Large intestine (tissue), 3 donors: ENCODE measurements around the gene SULF2. TPM values are rescaled to one million over a fixed set of nuclear protein-coding genes. Genes with fewer than 3 reads are reported as not detected.

Experiments used
- DNase-seq, 2 donors: peaks; one replicate each; pipeline versions ENCODE4 v3.0.0 to v3.0.0-alpha.2; 2013
- H3K27ac ChIP-seq: one replicate; pipeline ENCODE4 v1.5.1; 2013; ENCODE audit warnings: low read length
- H3K27me3 ChIP-seq: 2 replicates; pipeline ENCODE4 v1.6.1; 2013; ENCODE audit warnings: low read length; ENCODE audit not compliant: control insufficient read depth, insufficient read depth
- H3K36me3 ChIP-seq: 2 replicates; pipeline ENCODE4 v1.6.1; 2013; ENCODE audit warnings: low read length; ENCODE audit not compliant: control insufficient read depth, insufficient read depth
- H3K4me1 ChIP-seq: one replicate; pipeline ENCODE4 v1.6.1; 2013; ENCODE audit warnings: low read length; ENCODE audit not compliant: control insufficient read depth, insufficient read depth
- H3K4me3 ChIP-seq: one replicate; pipeline ENCODE4 v1.5.1; 2013; ENCODE audit warnings: low read length
- H3K9me3 ChIP-seq: one replicate; pipeline ENCODE4 v1.6.1; 2013; ENCODE audit warnings: mild to moderate bottlenecking, low read depth, low read length, moderate library complexity; ENCODE audit not compliant: control insufficient read depth
- whole genome bisulfite sequencing: methylation state at CpG from one replicate; pipeline ENCODE4 v1.1.5; 2013; ENCODE audit warnings: low lambda C conversion rate; ENCODE audit not compliant: insufficient coverage; 5-methylcytosine and 5-hydroxymethylcytosine counted together
- polyA plus RNA-seq: library from polyadenylated mRNA; unstranded; fragments of 120-200 nt; gene quantifications from one replicate; pipeline ENCODE4 v1.2.1, GENCODE V29; 2013

Gene SULF2
- polyA plus RNA-seq, 1 donor, result 51.7 TPM

DNA sequence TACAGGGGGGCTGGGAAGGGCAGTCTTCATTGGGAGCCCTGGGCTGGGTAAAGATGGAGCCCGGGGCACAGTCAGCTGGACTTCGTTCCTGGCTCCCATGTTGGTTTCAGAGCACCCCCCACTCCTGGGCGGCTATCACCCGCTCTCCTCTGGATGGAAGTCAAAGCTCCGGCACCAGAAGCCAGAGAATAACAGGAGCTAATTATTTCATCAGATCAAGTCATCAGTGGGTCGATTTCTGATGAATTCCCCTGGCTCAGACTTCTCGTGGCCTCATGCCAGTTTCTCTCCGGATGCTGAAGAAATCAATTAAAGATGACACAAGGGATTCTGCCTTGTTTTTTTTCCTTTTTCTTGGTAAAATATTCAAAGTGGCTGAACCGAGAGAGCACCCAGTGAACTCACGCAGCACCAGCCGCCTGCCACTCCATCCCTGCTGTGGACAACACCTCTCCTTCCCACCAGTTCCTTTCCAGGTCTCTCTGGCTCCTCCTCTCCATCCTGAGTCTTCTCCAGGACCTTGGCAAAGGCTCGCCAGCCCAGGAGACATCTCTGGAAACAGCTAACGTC is 22.5 kb downstream of the SULF2 start:
- no peak for DNase-seq
- 43% methylated on average over 2 of the region's 13 CpGs for WGBS
- H3K4me1 ChIP-seq, result peaks cover 4% of the 10 kb centered on the region

DNA sequence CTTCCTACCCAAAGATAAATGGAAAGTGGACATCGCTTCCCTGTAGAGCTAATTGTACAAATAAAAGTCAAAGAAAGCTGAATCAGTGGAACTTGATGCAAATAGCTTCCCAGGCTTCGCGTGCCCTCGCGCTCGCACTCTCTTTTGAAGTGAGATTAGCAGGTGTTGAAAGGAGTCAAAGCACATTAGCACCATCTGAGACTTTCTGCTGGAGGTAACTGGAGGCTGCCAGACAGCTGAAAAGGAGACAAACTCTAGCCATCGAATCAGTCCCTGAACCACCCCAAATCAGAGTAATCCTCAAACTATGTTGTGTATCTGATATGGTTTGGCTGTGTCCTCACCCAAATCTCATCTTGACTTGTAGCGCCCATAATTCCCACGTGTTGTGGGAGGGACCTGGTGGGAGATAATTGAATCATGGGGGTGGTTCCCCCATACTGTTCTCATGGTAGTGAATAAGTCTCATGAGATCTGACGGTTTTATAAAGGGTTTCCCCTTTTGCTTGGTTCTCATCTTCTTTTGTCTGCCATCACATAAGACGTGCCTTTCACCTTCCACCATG is 23.7 kb downstream of the SULF2 start:
- no peak for DNase-seq

More for the DNA sequence above, 22.5 kb downstream of the SULF2 start:
- Histone ChIP-seq H3K27me3 (no peaks in the 10 kb centered on the region), H3K27ac (no peak overlapping the region), H3K36me3 (peaks cover 2% of the 10 kb centered on the region), H3K4me3 (no peak overlapping the region), H3K9me3 (no peaks in the 10 kb centered on the region)

DNA sequence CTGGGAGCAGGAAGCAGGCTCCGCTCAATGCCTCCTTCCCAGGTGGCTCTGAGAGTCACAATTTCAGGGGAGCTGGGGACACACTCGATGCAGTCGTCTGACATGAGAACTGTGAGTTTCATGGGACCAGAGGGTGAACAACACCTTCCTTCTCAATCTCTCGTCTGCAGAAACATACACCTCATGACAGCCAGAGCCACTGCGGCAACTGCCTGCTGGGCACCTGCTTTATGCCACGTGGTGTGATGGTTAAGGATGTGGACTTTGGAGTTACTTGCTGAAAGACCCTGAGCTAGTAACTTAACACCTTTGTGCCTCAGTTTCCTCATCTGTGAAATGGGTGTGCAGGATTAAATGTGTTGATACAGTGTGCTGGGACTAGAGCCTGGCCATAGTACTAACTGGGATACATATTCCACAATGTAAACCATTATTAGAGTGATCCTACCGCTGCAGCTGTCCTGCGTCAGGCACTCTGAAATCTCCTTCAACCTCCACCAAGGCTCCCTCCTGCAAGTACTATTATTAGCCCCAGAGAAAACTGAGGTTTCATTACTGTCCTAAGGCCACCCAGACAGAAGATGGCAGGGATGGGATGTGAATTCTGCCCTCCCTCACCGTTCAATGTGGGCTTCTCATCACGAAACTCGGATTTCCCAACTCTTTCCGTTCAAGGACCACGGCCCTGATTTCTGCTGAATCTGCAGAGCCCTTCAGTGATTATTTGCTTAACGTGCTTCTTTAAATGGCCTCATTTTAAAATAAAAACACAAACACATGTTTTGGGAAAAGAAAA is 24.4 kb downstream of the SULF2 start:
- WGBS, result 40% methylated on average over 1 of the region's 14 CpGs
- Histone ChIP-seq H3K9me3 (no peaks in the 10 kb centered on the region), H3K36me3 (peaks cover 5% of the 10 kb centered on the region), H3K27ac (no peak overlapping the region), H3K4me1 (no peaks in the 10 kb centered on the region), H3K4me3 (no peak overlapping the region), H3K27me3 (no peaks in the 10 kb centered on the region)
- DNase-seq, result no peak

More for the DNA sequence above, 23.7 kb downstream of the SULF2 start:
- peaks cover 5% of the 10 kb centered on the region for H3K36me3 ChIP-seq
- no peaks in the 10 kb centered on the region for H3K27me3 ChIP-seq
- H3K4me1 ChIP-seq, result peaks cover 4% of the 10 kb centered on the region
- H3K27ac ChIP-seq, result no peak overlapping the region
- WGBS, result 86% methylated on average over 1 of the region's 11 CpGs
- H3K9me3 ChIP-seq, result no peaks in the 10 kb centered on the region
- no peak overlapping the region for H3K4me3 ChIP-seq

DNA sequence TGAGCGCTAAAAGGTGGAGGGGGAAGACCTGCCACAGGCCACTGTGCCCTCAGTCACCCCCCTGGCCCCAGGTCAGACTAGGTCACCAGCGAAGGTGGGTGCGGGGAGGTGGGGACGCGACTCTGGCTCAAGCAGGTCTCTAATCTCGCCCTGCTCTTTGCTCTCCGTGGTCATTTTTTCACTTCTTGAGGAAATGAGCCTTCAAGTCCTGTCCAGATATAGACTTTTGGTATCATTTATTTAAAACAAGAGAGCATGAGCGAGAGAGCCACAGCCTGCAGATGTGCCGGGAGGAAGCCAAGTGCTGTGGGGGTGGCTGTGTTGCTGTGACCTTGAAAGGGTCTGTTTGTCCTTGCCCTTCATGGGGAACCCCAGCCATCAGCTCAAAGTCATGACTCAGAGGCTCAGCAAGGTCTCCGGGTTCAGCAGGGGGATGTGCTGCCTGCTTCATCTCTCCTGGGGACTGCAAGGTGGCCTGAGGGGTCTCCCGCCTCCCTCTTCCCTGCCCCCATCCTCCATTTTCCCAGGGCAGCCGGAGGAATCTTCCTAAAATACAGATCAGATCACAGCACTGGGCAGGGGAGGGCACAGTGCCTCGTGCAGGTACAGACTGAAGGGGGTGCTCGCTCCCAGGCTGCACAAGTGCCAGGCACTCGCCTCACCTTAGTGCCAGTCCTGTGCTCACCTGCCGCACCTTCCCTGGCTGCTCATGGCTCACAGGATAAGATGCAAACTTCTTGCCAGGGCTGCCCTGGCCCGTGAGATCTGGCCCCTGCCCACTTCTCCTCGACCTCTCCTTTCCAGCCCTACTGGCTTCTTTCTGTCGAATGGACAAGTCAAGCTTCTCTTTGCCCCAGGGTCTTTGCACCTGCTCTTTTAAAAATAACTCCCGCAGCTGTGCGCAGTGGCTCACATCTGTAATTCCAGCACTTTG is 26.5 kb downstream of the SULF2 start:
- no peaks in the 10 kb centered on the region for H3K9me3 ChIP-seq
- 100% methylated on average over 2 of the region's 21 CpGs for WGBS
- H3K27ac ChIP-seq, result no peak overlapping the region
- H3K4me1 ChIP-seq, result no peaks in the 10 kb centered on the region
- DNase-seq, result no peak
- no peaks in the 10 kb centered on the region for H3K27me3 ChIP-seq
- H3K36me3 ChIP-seq, result peaks cover 3% of the 10 kb centered on the region
- no peak overlapping the region for H3K4me3 ChIP-seq

DNA sequence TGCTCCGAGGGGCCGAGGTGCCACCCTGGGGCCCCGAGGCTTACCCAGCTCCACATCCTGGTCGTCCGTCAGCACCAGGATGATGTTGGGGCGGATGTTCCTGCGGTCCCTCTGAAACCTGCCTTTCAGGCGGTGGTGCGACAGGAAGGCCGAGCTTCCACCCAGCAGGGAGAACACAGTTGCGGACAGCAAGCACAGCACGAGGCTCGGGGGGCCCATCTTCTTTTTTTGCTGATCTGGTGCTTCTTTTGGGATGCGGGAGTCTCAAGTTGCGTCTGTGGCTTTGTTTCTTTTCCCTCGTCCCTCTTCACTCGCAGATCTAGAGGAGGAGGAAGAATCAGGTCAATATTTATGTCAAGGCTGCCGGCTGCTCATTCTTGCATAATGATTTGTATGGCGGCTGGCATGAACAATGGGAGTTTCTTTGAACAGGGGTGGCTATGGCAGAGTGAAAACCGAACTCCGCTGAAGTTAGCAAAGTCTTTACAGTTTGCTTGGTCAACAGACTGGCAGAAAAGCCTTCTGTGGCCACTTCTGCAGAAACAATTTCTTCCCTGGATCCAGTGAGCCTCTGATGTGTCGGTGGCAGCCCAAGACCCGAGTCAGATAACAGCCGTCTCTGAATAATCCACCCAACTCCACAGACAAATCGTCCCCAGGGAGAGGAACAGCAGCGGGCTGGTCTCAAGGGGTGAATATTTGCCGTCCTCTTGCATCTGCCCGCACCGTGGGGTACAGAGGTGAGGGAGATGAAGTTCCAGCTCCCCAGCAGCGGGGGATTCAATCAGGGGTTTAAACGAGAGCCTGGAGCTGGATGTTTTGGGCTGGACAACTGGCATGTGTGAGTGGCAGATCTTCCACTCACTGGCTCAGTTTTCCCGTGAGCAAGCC is 27.9 kb downstream of the SULF2 start:
- H3K27ac ChIP-seq, result no peak overlapping the region
- H3K36me3 ChIP-seq, result peaks cover 3% of the 10 kb centered on the region
- no peaks in the 10 kb centered on the region for H3K4me1 ChIP-seq
- no CpG with 5 or more reads among the region's 32 CpGs for WGBS
- H3K27me3 ChIP-seq, result no peaks in the 10 kb centered on the region
- DNase-seq, result no peak
- H3K4me3 ChIP-seq, result no peak overlapping the region
- no peaks in the 10 kb centered on the region for H3K9me3 ChIP-seq

DNA sequence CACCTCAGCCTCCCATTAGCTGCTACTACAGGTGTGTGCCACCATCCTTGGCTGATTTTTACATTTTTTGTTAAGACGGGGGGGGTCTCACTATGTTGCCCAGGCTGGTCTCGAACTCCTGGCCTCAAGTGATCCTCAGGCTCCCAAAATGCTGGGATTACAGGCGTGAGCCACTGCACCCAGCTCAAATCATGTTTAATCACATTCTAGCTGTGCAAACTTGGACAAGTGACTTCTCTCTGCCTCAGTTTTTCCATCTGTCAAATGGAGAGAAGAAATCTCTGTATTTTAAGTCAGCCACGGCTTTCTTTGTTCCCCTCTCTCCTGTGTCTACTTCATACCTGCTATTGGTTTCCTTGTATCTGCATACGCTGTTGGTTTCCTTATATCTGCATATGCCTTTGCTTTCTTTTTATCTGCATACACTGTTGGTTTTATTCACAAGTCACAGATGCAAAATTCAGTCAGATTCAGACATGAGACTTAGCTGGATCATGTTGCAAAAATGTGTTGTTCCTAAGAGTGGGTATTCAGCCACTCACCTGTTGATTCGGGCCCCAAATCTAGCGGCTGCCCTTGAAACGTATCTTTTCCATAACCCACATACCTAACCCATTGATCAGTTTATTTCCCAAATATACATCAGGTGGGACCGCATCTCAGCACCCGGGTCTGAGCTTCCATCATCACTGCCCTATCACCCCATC is 30.2 kb downstream of the SULF2 start:
- no peaks in the 10 kb centered on the region for H3K4me1 ChIP-seq
- H3K36me3 ChIP-seq, result peaks cover 3% of the 10 kb centered on the region
- no peaks in the 10 kb centered on the region for H3K9me3 ChIP-seq
- WGBS, result 96% methylated on average over 4 of the region's 10 CpGs
- no peak overlapping the region for H3K27ac ChIP-seq
- DNase-seq, result no peak
- H3K27me3 ChIP-seq, result no peaks in the 10 kb centered on the region
- no peak overlapping the region for H3K4me3 ChIP-seq

DNA sequence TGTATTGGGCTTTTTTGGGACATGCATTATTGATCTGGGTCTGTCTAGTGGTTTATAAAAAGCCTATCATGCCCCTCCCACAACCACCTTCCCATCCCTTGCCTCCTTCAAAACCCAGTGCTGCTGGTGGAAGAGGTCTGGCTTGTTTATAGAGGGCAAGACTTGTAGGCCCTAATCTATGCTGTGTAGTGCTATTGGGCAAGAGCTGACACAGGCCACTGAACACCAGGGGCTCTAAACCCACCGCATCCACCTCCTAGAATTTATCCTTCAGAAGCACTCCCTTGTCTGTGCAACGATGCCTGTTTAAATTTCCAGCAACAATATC is 30.9 kb downstream of the SULF2 start:
- Histone ChIP-seq H3K9me3 (no peaks in the 10 kb centered on the region), H3K27ac (no peak overlapping the region), H3K27me3 (no peaks in the 10 kb centered on the region), H3K4me1 (no peaks in the 10 kb centered on the region), H3K36me3 (peaks cover 3% of the 10 kb centered on the region), H3K4me3 (no peak overlapping the region)
- whole genome bisulfite sequencing, result no CpG with 5 or more reads among the region's 2 CpGs
- DNase-seq, result no peak

DNA sequence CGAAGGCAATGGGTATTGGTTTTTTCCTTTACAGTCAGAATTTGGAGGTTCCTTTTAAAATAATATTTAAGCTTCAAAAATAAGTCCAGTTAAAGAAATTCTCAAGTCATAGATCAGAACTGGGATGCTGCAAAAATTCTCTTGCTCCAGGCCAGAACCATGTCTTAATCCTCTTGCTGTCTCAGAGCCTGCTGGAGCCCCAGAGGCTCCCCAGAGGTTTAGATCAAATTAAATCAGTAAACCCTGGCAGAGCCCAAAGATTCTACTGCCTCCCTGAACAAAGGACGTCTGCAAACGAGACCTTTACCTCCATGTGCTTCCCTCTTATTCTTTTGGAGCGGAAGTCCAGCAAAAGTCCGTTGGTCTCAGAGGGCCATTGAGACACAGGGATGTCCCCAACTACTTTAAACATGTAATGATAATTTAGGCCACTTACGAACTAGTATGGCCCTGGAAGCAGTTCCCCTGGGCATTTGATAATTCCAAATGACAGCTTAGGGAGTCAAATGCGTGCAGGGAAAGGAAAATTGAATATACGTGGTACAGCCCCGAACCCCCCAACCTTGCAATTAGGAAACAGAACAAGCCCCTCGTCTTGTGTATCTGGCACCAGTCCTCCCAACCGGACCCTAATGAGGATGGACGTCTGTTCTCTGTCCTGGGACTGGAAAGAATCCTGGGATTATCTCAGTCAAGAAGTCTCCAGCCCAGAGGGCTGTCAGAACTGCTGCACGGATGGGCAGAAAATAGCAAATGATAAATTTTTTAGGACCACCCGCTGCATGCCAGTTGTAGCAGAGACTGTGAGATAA is 31.5 kb downstream of the SULF2 start:
- H3K27me3 ChIP-seq, result no peaks in the 10 kb centered on the region
- no peak overlapping the region for H3K4me3 ChIP-seq
- no peak overlapping the region for H3K27ac ChIP-seq
- 80% methylated on average over 1 of the region's 14 CpGs for WGBS
- H3K9me3 ChIP-seq, result no peaks in the 10 kb centered on the region
- no peaks in the 10 kb centered on the region for H3K4me1 ChIP-seq
- no peak for DNase-seq
- H3K36me3 ChIP-seq, result peaks cover 3% of the 10 kb centered on the region

DNA sequence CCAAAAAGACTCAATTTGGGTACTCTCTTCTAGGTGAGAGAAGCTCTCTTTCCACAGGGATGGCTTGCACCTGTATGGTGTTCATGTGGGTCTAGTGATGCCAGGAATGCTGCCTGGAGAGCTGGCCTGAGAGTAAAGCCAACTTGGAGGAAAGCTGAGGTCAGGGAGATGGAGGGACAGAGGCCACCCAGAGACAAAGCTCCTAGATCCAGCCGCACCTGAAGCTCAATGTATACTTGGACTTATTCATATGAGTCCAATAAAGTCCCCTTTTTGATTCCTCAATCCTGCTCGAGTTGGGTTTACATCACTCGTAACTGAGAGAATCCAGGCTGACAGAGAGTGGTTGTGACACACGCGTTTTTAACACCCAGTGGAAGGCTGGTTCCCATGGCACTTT is 33.8 kb downstream of the SULF2 start:
- no CpG with 5 or more reads among the region's 5 CpGs for WGBS
- DNase-seq, result no peak
- no peaks in the 10 kb centered on the region for H3K27me3 ChIP-seq
- H3K36me3 ChIP-seq, result no peaks in the 10 kb centered on the region
- no peaks in the 10 kb centered on the region for H3K9me3 ChIP-seq
- H3K27ac ChIP-seq, result no peak overlapping the region
- H3K4me3 ChIP-seq, result no peak overlapping the region
- no peaks in the 10 kb centered on the region for H3K4me1 ChIP-seq
